Endodermal cell (in vitro differentiated cells): Measurements from ENCODE around the gene DCK. TPM values are rescaled to one million over a fixed set of nuclear protein-coding genes. Genes with fewer than 3 reads are reported as not detected.

ENCODE experiments used
- DNase-seq: peaks from one replicate; pipeline ENCODE4 v3.0.0-alpha.2; 2017
- H3K27ac ChIP-seq: 2 replicates; pipeline ENCODE4 v1.5.1; 2013; ENCODE audit warnings: mild to moderate bottlenecking, low read depth, low read length, moderate library complexity
- H3K27me3 ChIP-seq: 2 replicates; pipeline ENCODE4 v1.6.1; 2013; ENCODE audit warnings: mild to moderate bottlenecking, low read length, moderate library complexity; ENCODE audit not compliant: insufficient read depth, control insufficient read depth, poor library complexity, severe bottlenecking
- H3K36me3 ChIP-seq: 2 replicates; pipeline ENCODE4 v1.7.0; 2013; ENCODE audit warnings: mild to moderate bottlenecking, low read length, moderate library complexity; ENCODE audit not compliant: control insufficient read depth, insufficient read depth
- H3K4me1 ChIP-seq: one replicate; pipeline ENCODE4 v1.7.0; 2013; ENCODE audit warnings: low read length; ENCODE audit not compliant: control insufficient read depth, insufficient read depth
- H3K4me3 ChIP-seq: 2 replicates; pipeline ENCODE4 v1.5.1; 2013; ENCODE audit warnings: mild to moderate bottlenecking, low read length, moderate library complexity
- H3K9ac ChIP-seq: 2 replicates; pipeline ENCODE4 v1.6.1; 2013; ENCODE audit warnings: mild to moderate bottlenecking, low read length, moderate library complexity; ENCODE audit not compliant: poor library complexity, severe bottlenecking; ENCODE audit errors: extremely low read depth
- H3K9me3 ChIP-seq: 2 replicates; pipeline ENCODE4 v1.6.1; 2013; ENCODE audit warnings: mild to moderate bottlenecking, low read length, moderate library complexity; ENCODE audit not compliant: control insufficient read depth
- H3K27ac Mint-ChIP-seq: 2 replicates; pipeline ENCODE4 v1.8.0; 2020; ENCODE audit warnings: mixed read lengths
- H3K27me3 Mint-ChIP-seq: 2 replicates; pipeline ENCODE4 v1.8.0; 2021; ENCODE audit warnings: mild to moderate bottlenecking, mixed read lengths; ENCODE audit not compliant: insufficient read depth
- H3K36me3 Mint-ChIP-seq: 2 replicates; pipeline ENCODE4 v1.8.0; 2020; ENCODE audit warnings: low read depth, mixed read lengths
- H3K4me1 Mint-ChIP-seq: 2 replicates; pipeline ENCODE4 v1.8.0; 2020; ENCODE audit warnings: mixed read lengths
- H3K4me3 Mint-ChIP-seq: 2 replicates; pipeline ENCODE4 v1.8.0; 2020; ENCODE audit warnings: mild to moderate bottlenecking, moderate library complexity, mixed read lengths
- H3K9me3 Mint-ChIP-seq: 2 replicates; pipeline ENCODE4 v1.8.0; 2020; ENCODE audit warnings: mild to moderate bottlenecking, mixed read lengths
- CTCF ChIP-seq: fragments of 200-600 bp; sonication (generic); conservative IDR thresholded peaks from 2 replicates; pipeline ENCODE4 v1.5.0; 2021; ENCODE audit warnings: antibody characterized with exemption, mild to moderate bottlenecking
- WGBS, 2 experiments: methylation state at CpG; one replicate each; pipeline versions ENCODE4 v1.1.5 to v1.1.7; 2013; ENCODE audit warnings: missing lambda C conversion rate in 2 of 2, mixed read lengths in 1 of 2; ENCODE audit not compliant: insufficient coverage in 1 of 2, insufficient read length in 1 of 2; 5-methylcytosine and 5-hydroxymethylcytosine counted together
- total RNA-seq, 2 donors: library from RNA; stranded (reverse); fragmentation: NEBNext Ultra II Directional in 1 of 2; extraction: Animal tissue kit (Norgen Biotek cat#: 25700) in 1 of 2; gene quantifications; 2 replicates in 1 of 2; 3 replicates in 1 of 2; pipeline ENCODE4 v1.2.1, GENCODE V29; 2021

Gene DCK
- total RNA-seq, 2 donors from 2014 or later: 15.3 to 26.1 TPM

DNA sequence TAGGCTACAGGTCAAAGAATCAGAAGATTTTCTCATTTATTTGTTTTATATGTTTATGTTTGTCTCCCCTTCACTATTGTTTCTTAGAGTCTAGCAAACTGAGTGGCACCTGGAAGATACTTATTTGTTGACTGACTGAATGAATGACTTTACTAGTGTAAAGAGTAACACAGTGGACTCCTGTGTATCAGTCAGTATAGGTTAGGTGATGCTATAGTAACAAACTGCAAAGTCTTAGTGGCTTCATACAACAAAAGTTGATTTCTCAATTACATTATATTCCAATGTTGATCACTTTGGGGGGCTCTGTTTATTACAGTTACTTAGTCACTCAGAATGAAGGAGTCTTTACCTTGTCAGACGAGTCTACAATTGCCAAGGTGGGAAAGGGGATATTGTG, 76.6 kb downstream of the DCK start:
- Mint-ChIP-seq H3K36me3 (no peaks in the 10 kb centered on the region), H3K4me1 (peaks cover 5% of the 10 kb centered on the region), H3K27ac (no peak overlapping the region), H3K27me3 (no peaks in the 10 kb centered on the region), H3K9me3 (no peaks in the 10 kb centered on the region), H3K4me3 (no peak overlapping the region)
- Histone ChIP-seq H3K9me3 (no peaks in the 10 kb centered on the region), H3K27me3 (no peaks in the 10 kb centered on the region), H3K4me1 (no peaks in the 10 kb centered on the region), H3K36me3 (no peaks in the 10 kb centered on the region), H3K27ac (no peak overlapping the region), H3K4me3 (no peak overlapping the region), H3K9ac (no peak overlapping the region)
- no peak for TF ChIP-seq CTCF
- WGBS, 2 experiments: 67 to 85% methylated on average over 1 of the region's 1 CpG
- no peak for DNase-seq

GRCh38 chr4:71074452-71075299, 81.2 kb downstream of the DCK start:
- H3K4me1 ChIP-seq: no peaks in the 10 kb centered on the region
- no peak for TF ChIP-seq CTCF
- H3K9me3 Mint-ChIP-seq: no peaks in the 10 kb centered on the region
- H3K27me3 Mint-ChIP-seq: no peaks in the 10 kb centered on the region
- H3K4me3 ChIP-seq: no peak overlapping the region
- no peaks in the 10 kb centered on the region for H3K9me3 ChIP-seq
- no peaks in the 10 kb centered on the region for H3K36me3 Mint-ChIP-seq
- no peak overlapping the region for H3K27ac Mint-ChIP-seq
- DNase-seq: no peak
- no peaks in the 10 kb centered on the region for H3K4me1 Mint-ChIP-seq
- H3K36me3 ChIP-seq: no peaks in the 10 kb centered on the region
- 83 to 86% methylated on average over 9 to 10 of the region's 10 CpGs for WGBS, 2 experiments
- H3K27ac ChIP-seq: peak overlapping the region; percentile 38
- no peaks in the 10 kb centered on the region for H3K27me3 ChIP-seq
- no peak overlapping the region for H3K9ac ChIP-seq
- H3K4me3 Mint-ChIP-seq: no peak overlapping the region

Other genes starting within 250 kb of the DCK start
- gene GRSF1, start 153.8 kb upstream of the DCK start, total RNA-seq: 100 to 1,000 TPM; 108 to 123 TPM
- 10 to 100 TPM; 28.7 to 30.5 TPM for gene MOB1B, start 91.3 kb upstream of the DCK start, total RNA-seq